ENCODE results near the gene ZSWIM4. TPM values are rescaled to one million over a fixed set of nuclear protein-coding genes. Genes with fewer than 3 reads are reported as not detected.

The ZSWIM4 gene
- total RNA-seq, 6 experiments from 2014 or later = 0.98 to 3.7 (median 1.7) TPM

- intact Hi-C loops (cut with DNase I) = no loop called here
- Histone ChIP-seq H3K27ac (no peak overlapping the region), H3K4me3 (no peak overlapping the region), H3K36me3 (no peaks in the 10 kb centered on the region), H3K9me3 (no peaks in the 10 kb centered on the region), H3K27me3 (no peaks in the 10 kb centered on the region), H3K4me1 (peaks cover 0 to 4% (median 0%) of the 10 kb centered on the region in 4 donors)
- TF ChIP-seq, protein P1, sequence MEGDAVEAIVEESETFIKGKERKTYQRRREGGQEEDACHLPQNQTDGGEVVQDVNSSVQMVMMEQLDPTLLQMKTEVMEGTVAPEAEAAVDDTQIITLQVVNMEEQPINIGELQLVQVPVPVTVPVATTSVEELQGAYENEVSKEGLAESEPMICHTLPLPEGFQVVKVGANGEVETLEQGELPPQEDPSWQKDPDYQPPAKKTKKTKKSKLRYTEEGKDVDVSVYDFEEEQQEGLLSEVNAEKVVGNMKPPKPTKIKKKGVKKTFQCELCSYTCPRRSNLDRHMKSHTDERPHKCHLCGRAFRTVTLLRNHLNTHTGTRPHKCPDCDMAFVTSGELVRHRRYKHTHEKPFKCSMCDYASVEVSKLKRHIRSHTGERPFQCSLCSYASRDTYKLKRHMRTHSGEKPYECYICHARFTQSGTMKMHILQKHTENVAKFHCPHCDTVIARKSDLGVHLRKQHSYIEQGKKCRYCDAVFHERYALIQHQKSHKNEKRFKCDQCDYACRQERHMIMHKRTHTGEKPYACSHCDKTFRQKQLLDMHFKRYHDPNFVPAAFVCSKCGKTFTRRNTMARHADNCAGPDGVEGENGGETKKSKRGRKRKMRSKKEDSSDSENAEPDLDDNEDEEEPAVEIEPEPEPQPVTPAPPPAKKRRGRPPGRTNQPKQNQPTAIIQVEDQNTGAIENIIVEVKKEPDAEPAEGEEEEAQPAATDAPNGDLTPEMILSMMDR (IDR thresholded peaks at IDR 0.05) = no peak
- no peak for TF ChIP-seq POLR2A (IDR thresholded peaks at IDR 0.05)
- DNase-seq (no peak), ATAC-seq (peak in 2 of 4 donors; percentile 10 to 11)
- no CpG with 5 or more reads among the region's 11 CpGs for WGBS (ENCODE audit: insufficient coverage, low coverage, low lambda C conversion rate, missing lambda C conversion rate)
Observed at GRCh38 chr19:13817018-13817614, 21.9 kb downstream of the ZSWIM4 start.

GRCh38 chr19:13817615-13818371, 22.6 kb downstream of the ZSWIM4 start:
- peak; percentile 72 to 87 (median 80) for ATAC-seq
- H3K36me3 ChIP-seq = no peaks in the 10 kb centered on the region
- peak in 1 of 3 donors; percentile 39 for DNase-seq
- intact Hi-C loops (cut with DNase I) = no loop called here
- no peak overlapping the region for H3K4me3 ChIP-seq
- WGBS (ENCODE audit: insufficient coverage, low coverage, low lambda C conversion rate, missing lambda C conversion rate) = 17% methylated on average over 8 of the region's 35 CpGs
- H3K27ac ChIP-seq = no peak overlapping the region
- H3K27me3 ChIP-seq = no peaks in the 10 kb centered on the region
- TF ChIP-seq, protein P1 (IDR thresholded peaks at IDR 0.05) = no peak
- TF ChIP-seq POLR2A (IDR thresholded peaks at IDR 0.05) = no peak
- peaks cover 0 to 4% (median 0%) of the 10 kb centered on the region in 4 donors for H3K4me1 ChIP-seq
- no peaks in the 10 kb centered on the region for H3K9me3 ChIP-seq

DNA sequence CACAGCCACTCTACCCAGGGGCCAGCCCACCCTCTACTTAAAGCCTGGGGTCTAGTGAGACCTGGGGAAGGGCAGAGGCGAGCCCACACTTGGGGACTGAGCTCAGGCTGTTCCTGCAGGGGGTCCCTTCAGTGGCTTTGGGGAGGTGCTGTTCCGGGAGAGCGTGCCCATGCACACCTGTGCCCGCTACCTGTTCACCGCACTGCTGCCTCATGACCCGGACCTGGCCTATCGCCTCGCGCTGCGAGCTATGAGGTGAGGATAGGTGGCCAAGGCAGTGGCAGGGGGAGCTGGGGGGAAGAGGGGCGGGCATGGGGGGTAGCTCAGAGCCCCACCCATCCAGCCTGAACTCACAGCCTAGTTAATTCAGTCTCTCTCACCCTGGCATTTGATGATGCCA, 24.0 kb downstream of the ZSWIM4 start:
- no peak overlapping the region for H3K27ac ChIP-seq
- ATAC-seq = no peak
- TF ChIP-seq POLR2A (IDR thresholded peaks at IDR 0.05) = no peak
- TF ChIP-seq, protein P1 (IDR thresholded peaks at IDR 0.05) = no peak
- no peak overlapping the region for H3K4me3 ChIP-seq
- H3K4me1 ChIP-seq = peaks cover 0 to 4% (median 0%) of the 10 kb centered on the region in 4 donors
- intact Hi-C loops (cut with DNase I) = no loop called here
- H3K9me3 ChIP-seq = no peaks in the 10 kb centered on the region
- DNase-seq = peak in 1 of 3 donors; percentile 19
- 100% methylated on average over 2 of the region's 11 CpGs for WGBS (ENCODE audit: insufficient coverage, low coverage, low lambda C conversion rate, missing lambda C conversion rate)
- H3K27me3 ChIP-seq = no peaks in the 10 kb centered on the region
- no peaks in the 10 kb centered on the region for H3K36me3 ChIP-seq

DNA sequence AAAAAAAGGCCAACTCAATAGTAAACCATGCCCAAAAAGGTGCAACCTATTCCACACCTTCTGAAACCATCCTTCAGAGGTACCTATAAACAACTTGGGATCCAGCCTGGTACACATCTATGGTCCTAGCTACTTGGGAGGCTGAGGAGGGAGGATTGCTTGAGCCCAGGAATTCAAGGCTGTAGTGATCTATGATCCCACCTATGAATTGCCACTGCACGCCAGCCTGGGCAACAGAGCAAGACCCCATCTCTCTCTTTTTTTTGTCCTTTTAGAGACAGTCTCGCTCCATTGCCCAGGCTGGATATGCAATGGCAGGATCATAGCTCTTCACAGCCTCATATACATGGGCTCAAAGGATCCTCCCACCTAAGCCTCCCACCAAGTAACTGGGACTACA, 26.0 kb downstream of the ZSWIM4 start:
- no peaks in the 10 kb centered on the region for H3K27me3 ChIP-seq
- H3K4me1 ChIP-seq = peaks cover 0 to 4% (median 0%) of the 10 kb centered on the region in 4 donors
- ATAC-seq = no peak
- WGBS (ENCODE audit: insufficient coverage, low coverage, low lambda C conversion rate, missing lambda C conversion rate) = 100% methylated on average over 2 of the region's 2 CpGs
- no peak for DNase-seq
- no peak overlapping the region for H3K27ac ChIP-seq
- H3K4me3 ChIP-seq = no peak overlapping the region
- intact Hi-C loops (cut with DNase I) = no loop called here
- TF ChIP-seq, protein P1 (IDR thresholded peaks at IDR 0.05) = no peak
- TF ChIP-seq POLR2A (IDR thresholded peaks at IDR 0.05) = no peak
- no peaks in the 10 kb centered on the region for H3K36me3 ChIP-seq
- H3K9me3 ChIP-seq = no peaks in the 10 kb centered on the region

Measured in right lobe of liver (tissue), 6 donors.